ENCODE data around the gene CHEK1.
"Not testable (repeated sequence)": the region's sequence is repeated elsewhere in the genome, so short reads cannot be mapped to it uniquely, and the experiment has no call there.

Gene CHEK1

GRCh38 chr11:125701018-125701610, 76.2 kb downstream of the CHEK1 start:
- no peak for DNase-seq (ENCODE audit: low spot score)

GRCh38 chr11:125701858-125702621, 77.1 kb downstream of the CHEK1 start:
- no peak for DNase-seq (ENCODE audit: low spot score)

GRCh38 chr11:125704686-125705085, 79.7 kb downstream of the CHEK1 start:
- DNase-seq (ENCODE audit: low spot score) = not testable (repeated sequence)

- no peak for DNase-seq (ENCODE audit: low spot score)
These were observed 95.8 kb downstream of the CHEK1 start for GRCh38 chr11:125720781-125721180.

- DNase-seq (ENCODE audit: low spot score) = no peak
These were observed 99.2 kb downstream of the CHEK1 start for GRCh38 chr11:125724125-125724524.

All from HuH-7.5 (cell line).